HepG2 (cell line): ENCODE data around the gene SMIM38.
"Not testable (repeated sequence)": the region's sequence is repeated elsewhere in the genome, so short reads cannot be mapped to it uniquely, and the experiment has no call there.

Source experiments
- AFF4 ChIP-seq: sonication (generic); formaldehyde crosslinking; IDR thresholded peaks from 2 replicates; pipeline ENCODE4 v1.4.0; 2020; ENCODE audit warnings: missing genetic modification reagents
- CTCF ChIP-seq: sonication (generic); formaldehyde crosslinking; IDR thresholded peaks from 2 replicates; pipeline ENCODE4 v1.5.0; 2020; ENCODE audit warnings: mild to moderate bottlenecking, missing genetic modification reagents, moderate library complexity
- EZH2 ChIP-seq: conservative IDR thresholded peaks from 2 replicates; pipeline ENCODE4 v1.6.1; 2012; ENCODE audit warnings: mild to moderate bottlenecking, low read depth, low read length, moderate library complexity
- NFYB ChIP-seq: sonication (generic); formaldehyde crosslinking; IDR thresholded peaks from 2 replicates; pipeline ENCODE4 v1.4.0; 2020; ENCODE audit warnings: missing genetic modification reagents
- PRDM4 ChIP-seq: sonication (generic); formaldehyde crosslinking; IDR thresholded peaks from 2 replicates; pipeline ENCODE4 v1.9.0; 2021; ENCODE audit warnings: missing genetic modification reagents, borderline replicate concordance
- REST ChIP-seq, 2 experiments: IDR thresholded peaks; 2 replicates each; pipeline ENCODE4 v1.6.1; 2011 to 2012; ENCODE audit warnings: low read length in 2 of 2, borderline replicate concordance in 1 of 2, low read depth in 1 of 2, mild to moderate bottlenecking in 1 of 2, moderate library complexity in 1 of 2
- SMAD3 ChIP-seq: sonication (generic); formaldehyde crosslinking; IDR thresholded peaks from 2 replicates; pipeline ENCODE4 v1.4.0; 2020; ENCODE audit warnings: missing genetic modification reagents
- TGIF2 ChIP-seq: IDR thresholded peaks from 2 replicates; pipeline ENCODE4 v1.6.1; 2016; ENCODE audit warnings: control low read depth, missing compliant biosample characterization
- ZNF253 ChIP-seq: sonication (generic); formaldehyde crosslinking; IDR thresholded peaks from 2 replicates; pipeline ENCODE4 v1.8.0; 2022; ENCODE audit warnings: mild to moderate bottlenecking, missing genetic modification reagents, borderline replicate concordance
- ZNF318 ChIP-seq: sonication (generic); formaldehyde crosslinking; IDR thresholded peaks from 2 replicates; pipeline ENCODE4 v1.4.0; 2020; ENCODE audit warnings: mild to moderate bottlenecking, missing genetic modification reagents

GRCh38 chr11:69149338-69150045 lies 6.2 kb upstream of the SMIM38 start:
- TF ChIP-seq PRDM4 (CRISPR knock-in tag); CTCF (CRISPR knock-in tag); AFF4 (CRISPR knock-in tag); SMAD3 (CRISPR knock-in tag); REST (IDR thresholded peaks at IDR 0.05; ENCODE audit: borderline replicate concordance in 1 of 2, low read depth in 1 of 2, low read length in 2 of 2); TGIF2; ZNF318 (CRISPR knock-in tag); NFYB; EZH2; ZNF253 (CRISPR knock-in tag): not testable (repeated sequence)
